Heart right ventricle (tissue), 16 donors: ENCODE measurements around the gene IFNAR1. TPM values are rescaled to one million over a fixed set of nuclear protein-coding genes. Genes with fewer than 3 reads are reported as not detected.

Source experiments
- ATAC-seq, 8 donors: fragments of 200-7000 bp; cut with Tn5 transposase; one replicate each; pipeline ENCODE4 v1.9.1; 2020; ENCODE audit warnings: mild to moderate bottlenecking in 8 of 8, moderate library complexity in 8 of 8, moderate number of reproducible peaks in 1 of 8
- DNase-seq, 2 donors: peaks; one replicate each; pipeline ENCODE4 v3.0.0-alpha.2; 2020
- H3K27ac ChIP-seq, 10 donors: fragments of 200-600 bp; sonication (generic) in 2 of 10; one replicate each; pipeline versions ENCODE4 v1.5.0 to v1.8.0; 2020 to 2022; ENCODE audit warnings: mild to moderate bottlenecking in 3 of 10
- H3K27me3 ChIP-seq, 7 donors: fragments of 200-600 bp; one replicate each; pipeline ENCODE4 v1.8.0; 2021 to 2022; ENCODE audit warnings: mild to moderate bottlenecking in 2 of 7
- H3K36me3 ChIP-seq, 9 donors: fragments of 200-600 bp; sonication (generic) in 1 of 9; one replicate each; pipeline versions ENCODE4 v1.5.0 to v1.8.0; 2020 to 2022; ENCODE audit warnings: mild to moderate bottlenecking in 2 of 9
- H3K4me1 ChIP-seq, 9 donors: fragments of 200-600 bp; sonication (generic) in 1 of 9; one replicate each; pipeline versions ENCODE4 v1.5.0 to v1.8.0; 2020 to 2022; ENCODE audit warnings: mild to moderate bottlenecking in 4 of 9
- H3K4me3 ChIP-seq, 10 donors: fragments of 200-600 bp; sonication (generic) in 2 of 10; one replicate each; pipeline versions ENCODE4 v1.5.0 to v1.8.0; 2020 to 2022; ENCODE audit warnings: mild to moderate bottlenecking in 7 of 10, moderate library complexity in 2 of 10
- H3K9me3 ChIP-seq, 11 donors: fragments of 200-600 bp in 10 of 11; sonication (generic) in 2 of 11; one replicate each; pipeline versions ENCODE4 v1.5.0 to v1.8.0; 2013 to 2022; ENCODE audit warnings: mild to moderate bottlenecking in 2 of 11, control low read depth in 1 of 11, moderate library complexity in 1 of 11
- CTCF ChIP-seq, 9 donors: fragments of 200-600 bp; sonication (generic) in 2 of 9; IDR thresholded peaks; one replicate each; pipeline versions ENCODE4 v1.5.0 to v1.8.0; 2021 to 2022; ENCODE audit warnings: antibody characterized with exemption in 9 of 9, mild to moderate bottlenecking in 5 of 9, moderate library complexity in 1 of 9
- WGBS, 2 donors: extraction: QIAGEN DNeasy Blood & Tissue Kit; methylation state at CpG; one replicate each; pipeline ENCODE4 v1.1.7; 2013; ENCODE audit warnings: inconsistent platforms in 1 of 2; 5-methylcytosine and 5-hydroxymethylcytosine counted together
- intact Hi-C, 10 donors: fragments of 100-400 bp; cut with DNase I; formaldehyde crosslinking; loops; one replicate each; pipeline versions ENCODE4 v1.11.1 to v1.14.2; 2022
- polyA plus RNA-seq, 2 donors: library from polyadenylated mRNA; stranded (reverse); fragments of 200-250 nt; gene quantifications; one replicate each; pipeline ENCODE4 v1.2.3, GENCODE V29; 2013
- total RNA-seq, 10 donors: library from RNA; stranded (reverse); fragmentation: NEBNext Ultra II Directional in 3 of 10; extraction: Animal tissue kit (Norgen Biotek cat#: 25700) in 3 of 10; gene quantifications; one replicate each; pipeline versions ENCODE4 v1.2.1 to v1.2.4, GENCODE V29; 2021 to 2023
- donor health status: Arrhythmogenic right ventricular cardiomyopathy.
- donor health status: ischemic (EF 13 %, LVEDD 7.1; RV severe dilation, severe dysfunction).
- donor health status: healthy with polysubstance abuse.
- donor health status: DM: no; HTN: yes; CAD: no.
- donor health status: DM: no; HTN: no; CAD: no.
- donor health status: ischemic (EF 25% LVEDD 6.9; RV normal size, moderate dysfunction).
- donor health status: ischemic (EF 25% LVEDD 5.7; RV mildly dilated, moderate dysfunction).
- donor health status: healthy.
- donor health status: DM: yes; HTN: yes; CAD: no.
- donor health status: Ischemic cardiomyopathy.
- donor health status: ischemic (EF 35%, LVEDD 5.7; RV mildly dilated, moderate dysfunction).
- donor health status: nonischemic (EF 11% LVEDD 7.7; RV severe dilation, severe dysfunction).
- donor health status: DM: yes; HTN: yes; CAD: no.
- donor health status: PGD.
- donor health status: ischemic (EF 29% LVEDD 5.4; RV normal size, mild dysfunction).
- donor health status: nonischemic (EF 23%, LVEDD 6.1; RV moderate dilation, normal function).

IFNAR1 gene
- total and polyA plus RNA-seq, 12 donors: 7.4 to 38.5 (median 23.0) TPM

GRCh38 chr21:33393348-33393747 is 68.6 kb downstream of the IFNAR1 start:
- Histone ChIP-seq H3K36me3 (no peaks in the 10 kb centered on the region), H3K4me1 (peaks cover 0 to 81% (median 7%) of the 10 kb centered on the region in 9 donors), H3K27me3 (no peaks in the 10 kb centered on the region), H3K27ac (peak overlapping the region in 1 of 10 donors; percentile 76), H3K4me3 (no peak overlapping the region), H3K9me3 (no peaks in the 10 kb centered on the region)
- TF ChIP-seq CTCF (IDR thresholded peaks at IDR 0.05): no peak
- no peak for DNase-seq
- ATAC-seq: peak in 1 of 8 donors; percentile 23
- WGBS, 2 donors: 60 to 67% methylated on average over 5 of the region's 5 CpGs
- intact Hi-C loops: no loop called here

- H3K27ac ChIP-seq: peak overlapping the region in 1 of 10 donors; percentile 76
- no peaks in the 10 kb centered on the region for H3K9me3 ChIP-seq
- intact Hi-C loops: no loop called here
- no peaks in the 10 kb centered on the region for H3K36me3 ChIP-seq
- no peak for TF ChIP-seq CTCF (IDR thresholded peaks at IDR 0.05)
- no peak overlapping the region for H3K4me3 ChIP-seq
- 88 to 95% methylated on average over 6 to 8 of the region's 8 CpGs for whole genome bisulfite sequencing, 2 donors
- no peaks in the 10 kb centered on the region for H3K27me3 ChIP-seq
- peaks cover 0 to 79% (median 7%) of the 10 kb centered on the region in 9 donors for H3K4me1 ChIP-seq
- DNase-seq (peak in 1 of 2 donors; percentile 29), ATAC-seq (peak; percentile 15 to 66 (median 40))
Measured at GRCh38 chr21:33394260-33394659, 69.5 kb downstream of the IFNAR1 start.

GRCh38 chr21:33395891-33396331 is 71.1 kb downstream of the IFNAR1 start:
- 76 to 95% methylated on average over 6 of the region's 6 CpGs for WGBS, 2 donors
- TF ChIP-seq CTCF (IDR thresholded peaks at IDR 0.05): no peak
- no peaks in the 10 kb centered on the region for H3K9me3 ChIP-seq
- no peaks in the 10 kb centered on the region for H3K36me3 ChIP-seq
- no peak for ATAC-seq
- H3K4me3 ChIP-seq: no peak overlapping the region
- intact Hi-C loops: no loop called here
- H3K27me3 ChIP-seq: no peaks in the 10 kb centered on the region
- H3K27ac ChIP-seq: peak overlapping the region in 3 of 10 donors; percentile 64 to 78 (median 77)
- peaks cover 0 to 86% (median 7%) of the 10 kb centered on the region in 9 donors for H3K4me1 ChIP-seq
- no peak for DNase-seq

GRCh38 chr21:33396436-33396835 is 71.7 kb downstream of the IFNAR1 start:
- no peaks in the 10 kb centered on the region for H3K9me3 ChIP-seq
- no peaks in the 10 kb centered on the region for H3K36me3 ChIP-seq
- no peak for DNase-seq
- H3K27me3 ChIP-seq: no peaks in the 10 kb centered on the region
- peak overlapping the region in 8 of 10 donors; percentile 2 to 78 (median 62) for H3K27ac ChIP-seq
- peaks cover 0 to 86% (median 8%) of the 10 kb centered on the region in 9 donors for H3K4me1 ChIP-seq
- 87 to 92% methylated on average over 6 of the region's 6 CpGs for WGBS, 2 donors
- H3K4me3 ChIP-seq: no peak overlapping the region
- no peak for ATAC-seq
- intact Hi-C loops: no loop called here
- no peak for TF ChIP-seq CTCF (IDR thresholded peaks at IDR 0.05)
